Breast epithelium (tissue), 4 donors: Measurements from ENCODE around the gene PPHLN1. TPM values are rescaled to one million over a fixed set of nuclear protein-coding genes. Genes with fewer than 3 reads are reported as not detected.
"Not testable (repeated sequence)": the region's sequence is repeated elsewhere in the genome, so short reads cannot be mapped to it uniquely, and the experiment has no call there.

ENCODE experiments used
- DNase-seq, 2 donors: peaks; one replicate each; pipeline ENCODE4 v3.0.0-alpha.2; 2019; ENCODE audit warnings: low spot score in 2 of 2
- H3K27ac ChIP-seq, 2 donors: fragments of 200-600 bp; sonication (generic) in 1 of 2; one replicate each; pipeline ENCODE4 v1.5.1; 2016 to 2019; ENCODE audit warnings: mild to moderate bottlenecking in 1 of 2
- H3K27me3 ChIP-seq, 2 donors: fragments of 200-600 bp; sonication (generic) in 1 of 2; one replicate each; pipeline versions ENCODE4 v1.5.1 to v1.6.0; 2017 to 2019; ENCODE audit warnings: control low read depth in 1 of 2, mild to moderate bottlenecking in 1 of 2
- H3K36me3 ChIP-seq: fragments of 200-600 bp; one replicate; pipeline ENCODE4 v1.5.1; 2019
- H3K4me1 ChIP-seq, 2 donors: fragments of 200-600 bp; sonication (generic); one replicate each; pipeline ENCODE4 v1.5.1; 2016 to 2019; ENCODE audit warnings: control low read depth in 1 of 2
- H3K4me3 ChIP-seq, 3 donors: fragments of 200-600 bp; sonication (generic); 1 replicate in 2 of 3; 2 replicates in 1 of 3; pipeline ENCODE4 v1.5.1; 2016 to 2019; ENCODE audit warnings: mild to moderate bottlenecking in 3 of 3, moderate library complexity in 2 of 3
- H3K9me3 ChIP-seq, 2 donors: fragments of 200-600 bp; sonication (generic) in 1 of 2; one replicate each; pipeline ENCODE4 v1.5.1; 2016 to 2019; ENCODE audit warnings: control low read depth in 1 of 2
- POLR2A ChIP-seq: fragments of 450-650 bp; IDR thresholded peaks from one replicate; pipeline ENCODE4 v1.6.1; 2016; ENCODE audit warnings: antibody characterized with exemption, mild to moderate bottlenecking, moderate library complexity
- POLR2AphosphoS5 ChIP-seq, 3 donors: sonication (generic); formaldehyde crosslinking; IDR thresholded peaks; one replicate each; pipeline ENCODE4 v1.6.1; 2017; ENCODE audit warnings: antibody characterized with exemption in 3 of 3
- intact Hi-C: fragments of 100-400 bp; cut with DNase I; formaldehyde crosslinking; loops from one replicate; pipeline ENCODE4 v1.15.1; 2023; ENCODE audit warnings: low total_unique reads
- total RNA-seq, 3 donors: library from RNA; depleted of rRNA; stranded (reverse); fragments of >200 nt; gene quantifications; one replicate each; pipeline ENCODE4 v1.1.0, GENCODE V29; 2016
- TF ChIP-seq, protein P1 (sequence below), 3 donors: fragments of 450-650 bp; IDR thresholded peaks; one replicate each; pipeline ENCODE4 v1.5.1; 2016 to 2017; ENCODE audit warnings: antibody characterized with exemption in 3 of 3, mild to moderate bottlenecking in 3 of 3, moderate library complexity in 3 of 3

The PPHLN1 gene
- total RNA-seq, 3 donors from 2014 or later, result 52.0 to 90.6 (median 62.3) TPM

DNA sequence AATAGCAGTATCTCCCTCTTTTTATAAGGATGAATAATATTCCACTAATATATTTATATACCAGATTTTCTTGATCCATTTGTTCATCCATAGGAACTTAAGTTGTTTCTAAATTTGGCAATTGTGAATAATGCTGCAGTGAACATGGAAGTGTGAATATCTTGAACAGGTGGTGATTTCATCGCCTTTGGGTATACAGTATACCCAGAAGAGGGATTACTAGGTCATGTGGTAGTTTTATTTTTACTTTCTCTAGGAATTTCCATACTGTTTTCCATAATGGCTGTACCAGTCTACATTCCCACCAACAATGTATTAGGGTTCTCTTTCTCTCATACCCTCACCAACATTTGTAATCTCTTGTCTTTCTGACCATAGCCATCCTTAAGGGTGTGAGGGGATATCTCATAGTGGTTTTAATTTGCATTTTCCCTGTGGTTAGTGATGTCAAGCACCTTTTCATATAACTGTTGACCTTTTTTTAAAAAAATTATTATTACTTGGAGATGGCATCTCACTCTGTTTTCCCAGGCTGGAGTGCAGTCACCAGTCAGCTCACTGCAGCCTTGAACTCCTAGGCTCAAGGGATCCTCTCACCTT is 20.5 kb downstream of the PPHLN1 start:
- H3K4me1 ChIP-seq, result no peaks in the 10 kb centered on the region
- no peak overlapping the region for H3K27ac ChIP-seq
- H3K27me3 ChIP-seq, result no peaks in the 10 kb centered on the region
- intact Hi-C loops, result no loop called here
- H3K9me3 ChIP-seq, result no peaks in the 10 kb centered on the region
- no peak for DNase-seq
- H3K4me3 ChIP-seq, result no peak overlapping the region
- TF ChIP-seq POLR2AphosphoS5 (IDR thresholded peaks at IDR 0.05) (no peak), POLR2A (no peak)
- TF ChIP-seq, protein P1, sequence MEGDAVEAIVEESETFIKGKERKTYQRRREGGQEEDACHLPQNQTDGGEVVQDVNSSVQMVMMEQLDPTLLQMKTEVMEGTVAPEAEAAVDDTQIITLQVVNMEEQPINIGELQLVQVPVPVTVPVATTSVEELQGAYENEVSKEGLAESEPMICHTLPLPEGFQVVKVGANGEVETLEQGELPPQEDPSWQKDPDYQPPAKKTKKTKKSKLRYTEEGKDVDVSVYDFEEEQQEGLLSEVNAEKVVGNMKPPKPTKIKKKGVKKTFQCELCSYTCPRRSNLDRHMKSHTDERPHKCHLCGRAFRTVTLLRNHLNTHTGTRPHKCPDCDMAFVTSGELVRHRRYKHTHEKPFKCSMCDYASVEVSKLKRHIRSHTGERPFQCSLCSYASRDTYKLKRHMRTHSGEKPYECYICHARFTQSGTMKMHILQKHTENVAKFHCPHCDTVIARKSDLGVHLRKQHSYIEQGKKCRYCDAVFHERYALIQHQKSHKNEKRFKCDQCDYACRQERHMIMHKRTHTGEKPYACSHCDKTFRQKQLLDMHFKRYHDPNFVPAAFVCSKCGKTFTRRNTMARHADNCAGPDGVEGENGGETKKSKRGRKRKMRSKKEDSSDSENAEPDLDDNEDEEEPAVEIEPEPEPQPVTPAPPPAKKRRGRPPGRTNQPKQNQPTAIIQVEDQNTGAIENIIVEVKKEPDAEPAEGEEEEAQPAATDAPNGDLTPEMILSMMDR (IDR thresholded peaks at IDR 0.05), result no peak
- no peaks in the 10 kb centered on the region for H3K36me3 ChIP-seq

DNA sequence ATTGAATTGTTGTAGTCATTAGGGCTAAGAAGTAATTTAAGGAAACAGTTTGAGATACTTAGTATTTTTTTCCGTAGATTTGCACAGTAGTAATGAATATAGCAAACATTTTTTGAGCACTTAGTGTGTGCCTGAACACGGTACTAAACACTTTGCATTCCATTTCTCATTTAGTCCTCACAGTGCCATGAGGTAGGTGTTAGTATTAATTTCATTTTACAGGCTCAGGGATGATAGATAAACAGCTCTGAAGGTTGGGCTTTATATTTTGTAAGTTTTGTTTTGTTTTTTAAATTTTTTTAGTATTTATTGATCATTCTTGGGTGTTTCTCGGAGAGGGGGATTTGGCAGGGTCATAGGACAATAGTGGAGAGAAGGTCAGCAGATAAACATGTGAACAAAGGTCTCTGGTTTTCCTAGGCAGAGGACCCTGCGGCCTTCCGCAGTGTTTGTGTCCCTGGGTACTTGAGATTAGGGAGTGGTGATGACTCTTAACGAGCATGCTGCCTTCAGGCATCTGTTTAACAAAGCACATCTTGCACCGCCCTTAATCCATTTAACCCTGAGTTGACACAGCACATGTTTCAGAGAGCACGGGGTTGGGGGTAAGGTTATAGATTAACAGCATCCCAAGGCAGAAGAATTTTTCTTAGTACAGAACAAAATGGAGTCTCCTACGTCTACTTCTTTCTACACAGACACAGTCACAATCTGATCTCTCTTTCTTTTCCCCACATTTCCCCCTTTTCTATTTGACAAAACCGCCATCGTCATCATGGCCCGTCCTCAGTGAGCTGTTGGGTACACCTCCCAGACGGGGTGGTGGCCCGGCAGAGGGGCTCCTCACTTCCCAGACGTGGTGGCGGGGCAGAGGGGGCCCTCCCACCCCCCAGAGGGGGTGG is 23.4 kb downstream of the PPHLN1 start:
- not testable (repeated sequence) for H3K27me3 ChIP-seq, H3K4me1 ChIP-seq, H3K4me3 ChIP-seq, H3K36me3 ChIP-seq, H3K9me3 ChIP-seq, H3K27ac ChIP-seq, DNase-seq
- intact Hi-C loops, result loop anchor here (5.0 kb wide), 1 partner anchor 417 kb away; no protein-coding TSS in a partner anchor

DNA sequence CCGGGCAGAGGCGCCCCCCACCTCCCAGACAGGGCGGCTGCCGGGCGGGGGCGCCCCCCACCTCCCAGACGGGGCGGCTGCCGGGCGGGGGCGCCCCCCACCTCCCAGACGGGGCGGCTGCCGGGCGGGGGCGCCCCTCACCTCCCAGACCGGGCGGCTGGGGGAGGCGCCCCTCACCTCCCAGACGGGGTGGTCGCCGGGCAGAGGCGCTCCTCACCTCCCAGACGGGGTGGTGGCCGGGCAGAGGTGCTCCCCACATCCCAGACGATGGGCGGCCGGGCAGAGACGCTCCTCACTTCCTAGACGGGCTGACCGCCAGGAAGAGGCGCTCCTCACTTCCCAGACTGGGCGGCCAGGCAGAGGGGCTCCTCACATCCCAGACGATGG is 24.0 kb downstream of the PPHLN1 start:
- not testable (repeated sequence) for DNase-seq, H3K27ac ChIP-seq, H3K27me3 ChIP-seq, H3K4me3 ChIP-seq, H3K9me3 ChIP-seq, H3K36me3 ChIP-seq, H3K4me1 ChIP-seq
- intact Hi-C loops, result loop anchor here (5.0 kb wide), 1 partner anchor 418 kb away; no protein-coding TSS in a partner anchor

DNA sequence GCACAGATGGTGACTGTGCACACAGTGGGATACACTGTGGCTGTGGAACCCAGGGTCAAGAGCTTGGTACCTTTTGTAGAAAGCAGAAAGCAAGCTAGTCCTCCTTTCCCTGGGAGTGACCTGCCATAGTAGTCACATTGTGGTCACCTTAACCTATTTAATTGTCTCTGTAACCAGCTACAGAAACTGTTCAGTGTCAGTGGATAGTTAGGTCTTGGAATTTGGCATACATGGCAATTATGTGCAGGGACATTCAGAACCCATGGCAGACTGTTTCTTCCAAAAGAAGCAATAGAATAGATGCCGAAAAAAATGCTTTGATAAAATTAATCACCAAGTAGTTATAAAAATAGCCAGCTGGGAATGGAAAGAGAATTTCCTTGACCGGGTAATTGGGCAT is 30.4 kb downstream of the PPHLN1 start:
- H3K4me1 ChIP-seq, result no peaks in the 10 kb centered on the region
- no peak overlapping the region for H3K4me3 ChIP-seq
- H3K36me3 ChIP-seq, result peaks cover 4% of the 10 kb centered on the region
- TF ChIP-seq, protein P1 (IDR thresholded peaks at IDR 0.05), result no peak
- TF ChIP-seq POLR2AphosphoS5 (IDR thresholded peaks at IDR 0.05) (no peak), POLR2A (no peak)
- H3K27ac ChIP-seq, result no peak overlapping the region
- intact Hi-C loops, result no loop called here
- H3K27me3 ChIP-seq, result no peaks in the 10 kb centered on the region
- DNase-seq, result no peak
- H3K9me3 ChIP-seq, result no peaks in the 10 kb centered on the region

DNA sequence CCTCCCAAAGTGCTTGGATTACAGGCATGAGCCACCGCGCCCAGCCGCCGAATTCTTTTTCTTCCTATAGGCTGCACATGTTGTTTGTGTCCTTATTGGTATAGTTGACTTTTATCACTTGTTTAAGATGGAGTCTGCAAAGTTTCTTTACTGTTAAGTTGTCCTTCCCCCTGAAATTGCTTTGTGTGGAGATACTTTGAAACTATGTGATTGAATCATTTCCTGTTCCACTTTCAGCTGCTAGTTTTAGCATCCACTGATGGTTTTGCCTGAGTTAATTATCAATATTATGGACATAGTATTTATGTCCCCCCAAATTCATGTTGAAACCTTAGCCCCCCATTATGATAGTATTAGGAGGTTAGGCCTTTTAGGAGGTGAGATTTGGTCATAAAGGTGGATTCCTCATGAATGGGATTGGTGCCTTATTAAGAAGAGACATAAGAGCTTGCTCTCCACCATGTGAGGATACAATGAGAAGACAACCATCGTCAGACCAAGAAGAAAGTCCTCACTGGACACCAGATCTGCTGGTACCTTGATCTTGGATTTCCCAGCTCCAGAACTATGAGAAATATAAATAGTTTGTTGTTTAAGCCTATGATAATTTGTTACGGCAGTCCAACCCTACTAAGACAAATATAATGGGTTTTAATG is 34.9 kb downstream of the PPHLN1 start:
- H3K9me3 ChIP-seq, result no peaks in the 10 kb centered on the region
- H3K27ac ChIP-seq, result no peak overlapping the region
- no peaks in the 10 kb centered on the region for H3K36me3 ChIP-seq
- no peak for TF ChIP-seq POLR2AphosphoS5 (IDR thresholded peaks at IDR 0.05)
- TF ChIP-seq, protein P1 (IDR thresholded peaks at IDR 0.05), result no peak
- no peak for TF ChIP-seq POLR2A
- intact Hi-C loops, result no loop called here
- H3K27me3 ChIP-seq, result no peaks in the 10 kb centered on the region
- no peaks in the 10 kb centered on the region for H3K4me1 ChIP-seq
- DNase-seq, result no peak
- no peak overlapping the region for H3K4me3 ChIP-seq
